Keratinocyte (primary cell): Measurements from ENCODE around the gene MED27.

ENCODE experiments used
- EZH2 ChIP-seq: IDR thresholded peaks from one replicate; pipeline ENCODE4 v1.6.1; 2012; ENCODE audit warnings: inconsistent platforms, mild to moderate bottlenecking, low read length, moderate library complexity
- TF ChIP-seq, protein P1 (sequence below), 3 experiments: IDR thresholded peaks in 1 of 3; conservative IDR thresholded peaks in 1 of 3; optimal IDR thresholded peaks in 1 of 3; 2 replicates in 2 of 3; 3 replicates in 1 of 3; pipeline versions ENCODE3 to v1.5.1; 2011; ENCODE audit warnings: low read length in 3 of 3, mild to moderate bottlenecking in 3 of 3, moderate library complexity in 2 of 3, control low read depth in 1 of 3, inconsistent platforms in 1 of 3; ENCODE audit not compliant: insufficient read depth in 2 of 3; ENCODE audit errors: extremely low read depth in 1 of 3

DNA sequence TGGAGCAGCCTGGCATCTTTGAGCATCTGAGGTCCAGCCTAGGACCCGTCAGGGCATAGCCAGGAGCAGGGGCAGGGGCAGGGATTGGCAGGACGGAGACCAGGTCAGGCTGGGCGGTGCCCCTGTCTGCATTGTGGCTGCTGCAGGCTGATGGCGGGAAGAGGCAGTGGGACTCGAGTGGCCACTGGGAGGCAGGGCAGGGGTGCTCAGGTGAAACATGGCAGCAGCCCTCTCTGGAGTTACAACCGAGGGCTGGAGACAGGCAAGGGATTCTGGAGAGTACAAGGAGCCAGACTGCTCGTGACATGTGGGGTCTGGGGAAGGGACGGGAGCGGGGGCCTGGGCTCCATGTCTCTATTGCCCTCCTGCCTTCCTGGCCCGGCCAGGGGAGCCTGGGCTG, 242.4 kb downstream of the MED27 start:
- TF ChIP-seq, protein P1, sequence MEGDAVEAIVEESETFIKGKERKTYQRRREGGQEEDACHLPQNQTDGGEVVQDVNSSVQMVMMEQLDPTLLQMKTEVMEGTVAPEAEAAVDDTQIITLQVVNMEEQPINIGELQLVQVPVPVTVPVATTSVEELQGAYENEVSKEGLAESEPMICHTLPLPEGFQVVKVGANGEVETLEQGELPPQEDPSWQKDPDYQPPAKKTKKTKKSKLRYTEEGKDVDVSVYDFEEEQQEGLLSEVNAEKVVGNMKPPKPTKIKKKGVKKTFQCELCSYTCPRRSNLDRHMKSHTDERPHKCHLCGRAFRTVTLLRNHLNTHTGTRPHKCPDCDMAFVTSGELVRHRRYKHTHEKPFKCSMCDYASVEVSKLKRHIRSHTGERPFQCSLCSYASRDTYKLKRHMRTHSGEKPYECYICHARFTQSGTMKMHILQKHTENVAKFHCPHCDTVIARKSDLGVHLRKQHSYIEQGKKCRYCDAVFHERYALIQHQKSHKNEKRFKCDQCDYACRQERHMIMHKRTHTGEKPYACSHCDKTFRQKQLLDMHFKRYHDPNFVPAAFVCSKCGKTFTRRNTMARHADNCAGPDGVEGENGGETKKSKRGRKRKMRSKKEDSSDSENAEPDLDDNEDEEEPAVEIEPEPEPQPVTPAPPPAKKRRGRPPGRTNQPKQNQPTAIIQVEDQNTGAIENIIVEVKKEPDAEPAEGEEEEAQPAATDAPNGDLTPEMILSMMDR (optimal IDR thresholded peaks at IDR 0.05 in 1 of 3, IDR thresholded peaks at IDR 0.05 in 1 of 3, conservative IDR thresholded peaks at IDR 0.05 in 1 of 3; ENCODE audit: extremely low read depth in 1 of 3, insufficient read depth in 2 of 3, low read length in 3 of 3) = peak in 2 of 3 experiments; percentile 15 to 55
- no peak for TF ChIP-seq EZH2
